NCI-H526 (cell line): ENCODE measurements around the gene TGFBR3.

ENCODE experiments used
- DNase-seq, 2 experiments: peaks; one replicate each; lab custom pipeline; 2025; lab: John Stamatoyannopoulos, UW

Gene TGFBR3

GRCh38 chr1:91733108-91733710 is 152.7 kb downstream of the TGFBR3 start:
- no peak for DNase-seq

- peak in 1 of 2 experiments; percentile 9 for DNase-seq
Observed at GRCh38 chr1:91732291-91733107, 153.5 kb downstream of the TGFBR3 start.

DNA sequence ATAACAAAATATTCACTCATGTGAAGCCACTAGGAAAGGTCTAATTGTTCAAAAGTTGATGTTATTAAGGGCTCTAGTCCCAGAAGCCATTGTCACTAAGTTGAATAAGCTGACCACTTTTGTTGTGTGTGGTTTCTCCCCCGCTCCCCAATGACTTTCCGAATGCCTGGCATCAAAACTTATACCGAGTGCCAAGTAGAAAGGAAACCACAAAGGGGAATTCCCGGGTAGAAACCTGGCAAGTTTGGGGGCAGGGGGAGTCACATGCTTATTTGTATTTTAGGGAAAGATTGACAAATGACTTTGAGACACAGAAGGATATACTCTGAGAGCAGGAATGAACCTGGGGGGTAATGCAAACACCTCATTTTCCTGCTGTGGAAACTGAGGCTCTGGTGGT is 154.1 kb downstream of the TGFBR3 start:
- no peak for DNase-seq

DNA sequence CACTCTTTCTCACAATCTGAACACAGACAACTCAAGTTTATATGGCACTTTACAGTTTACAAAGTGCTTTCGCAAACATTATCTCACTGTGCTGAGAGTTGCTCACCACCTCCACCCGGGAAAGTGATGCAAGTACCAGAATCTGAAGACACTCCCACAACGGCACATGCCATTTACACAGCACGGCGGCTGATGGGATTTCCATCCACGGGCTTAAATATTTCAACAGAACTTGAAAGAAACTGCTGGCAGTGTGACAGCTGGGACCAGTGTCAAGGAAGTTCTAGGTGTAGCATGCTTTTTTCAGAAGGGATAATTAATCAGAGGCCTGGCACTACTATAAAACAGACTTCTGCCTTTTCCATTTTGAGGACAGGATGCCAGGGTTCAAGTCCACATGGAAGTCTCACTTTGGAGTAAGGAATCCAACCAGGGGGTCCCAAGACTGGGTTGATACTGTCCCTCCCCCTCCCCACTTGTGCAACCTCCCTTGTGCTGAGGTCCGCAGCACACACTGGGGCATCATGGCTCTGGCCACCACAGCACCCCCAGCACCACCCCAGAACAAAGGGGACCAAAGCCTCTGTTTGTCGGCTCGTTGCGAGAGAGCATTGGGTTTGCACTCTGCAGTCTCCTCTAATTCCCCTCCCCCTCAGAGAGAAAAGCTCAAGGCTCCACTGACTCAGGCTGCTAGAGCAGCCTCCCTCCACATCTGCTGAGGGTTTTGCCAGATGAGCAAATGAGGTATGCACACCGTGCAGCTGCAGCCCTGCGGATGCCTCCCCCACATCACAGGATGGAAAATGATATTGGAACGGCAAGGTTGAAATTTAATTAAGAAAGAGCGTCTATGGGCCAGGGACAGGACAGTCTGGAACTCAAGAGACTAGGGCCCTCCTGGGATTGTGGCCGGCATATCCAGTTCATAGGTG is 154.9 kb downstream of the TGFBR3 start:
- no peak for DNase-seq

GRCh38 chr1:91729621-91730358 is 156.2 kb downstream of the TGFBR3 start:
- no peak for DNase-seq

DNA sequence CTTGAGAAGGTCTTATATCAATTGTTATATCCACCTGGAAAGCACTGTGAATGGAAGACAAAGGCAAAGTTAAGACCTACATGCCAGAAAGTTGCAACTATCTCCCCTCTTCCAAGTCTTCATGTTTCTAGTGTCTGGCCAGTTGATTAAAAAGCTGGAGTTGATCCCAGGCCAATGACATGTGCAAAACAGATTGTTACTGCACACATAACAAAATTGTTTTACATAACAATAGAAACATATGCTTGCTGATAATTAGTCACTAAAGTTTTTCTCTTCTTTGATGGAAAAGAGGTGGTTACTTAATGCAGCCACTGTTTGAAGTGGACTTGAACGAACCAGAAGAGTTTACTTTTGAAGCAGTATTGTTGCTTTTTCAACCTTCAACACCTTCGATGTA is 158.2 kb downstream of the TGFBR3 start:
- no peak for DNase-seq

GRCh38 chr1:91725989-91726721 is 159.8 kb downstream of the TGFBR3 start:
- no peak for DNase-seq

DNA sequence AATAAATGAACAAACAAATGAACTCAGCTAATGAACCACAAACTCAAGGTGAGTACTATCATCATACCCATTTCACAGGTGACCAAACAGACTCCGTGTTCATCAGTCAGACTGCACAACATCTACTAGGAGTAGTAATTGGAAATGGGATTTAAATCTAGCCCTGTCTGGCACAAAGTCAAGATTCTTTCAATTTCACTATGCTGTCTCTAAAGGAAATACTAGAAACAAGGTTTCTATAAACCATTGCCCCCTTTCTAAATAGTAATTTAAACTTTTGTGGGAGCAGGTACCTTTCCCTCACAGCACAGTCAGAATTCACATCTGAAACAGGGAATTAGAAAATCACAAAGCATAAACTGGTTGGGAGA is 160.3 kb downstream of the TGFBR3 start:
- DNase-seq, result no peak

GRCh38 chr1:91724644-91725043 is 161.3 kb downstream of the TGFBR3 start:
- DNase-seq, result no peak

DNA sequence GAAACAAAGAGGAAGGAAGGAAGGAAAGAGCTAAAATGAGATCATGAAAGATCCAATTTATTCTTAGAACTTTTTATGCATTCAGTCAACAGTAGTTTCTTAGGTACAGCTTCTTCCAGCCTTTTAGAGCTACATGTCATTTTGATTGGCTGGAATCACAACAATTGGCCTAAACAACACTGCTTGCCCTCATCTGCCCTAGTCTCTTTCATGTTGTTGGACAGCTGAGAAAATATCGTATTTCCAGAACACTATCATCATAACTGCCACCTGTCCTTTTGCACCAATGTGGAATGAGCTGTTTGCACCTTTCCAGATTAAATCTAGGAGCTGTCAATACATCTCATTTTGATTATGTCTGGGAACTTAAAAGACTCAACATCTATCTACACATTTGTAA is 161.7 kb downstream of the TGFBR3 start:
- DNase-seq, result no peak

GRCh38 chr1:91720044-91720443 is 165.9 kb downstream of the TGFBR3 start:
- no peak for DNase-seq

DNA sequence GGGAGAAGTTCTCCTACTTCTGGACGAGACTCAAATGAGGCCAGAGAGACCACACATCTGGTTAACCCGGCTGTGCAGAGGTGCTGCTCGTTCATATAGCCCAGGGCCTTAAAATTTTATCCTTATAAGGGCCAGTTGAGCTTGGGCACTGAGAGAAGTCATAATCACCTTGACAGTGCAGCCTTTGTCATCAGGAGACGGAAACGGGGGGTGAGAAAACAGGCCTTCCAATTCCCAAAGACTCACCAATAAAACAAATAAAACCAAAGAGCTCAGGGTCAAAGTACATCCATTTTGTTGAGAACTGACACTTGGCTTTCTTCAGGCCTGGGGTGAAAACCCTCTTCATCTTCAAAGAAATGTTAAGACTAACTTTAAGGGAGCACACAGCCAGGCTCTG is 167.1 kb downstream of the TGFBR3 start:
- no peak for DNase-seq

GRCh38 chr1:91718368-91718767 is 167.6 kb downstream of the TGFBR3 start:
- DNase-seq, result no peak

DNA sequence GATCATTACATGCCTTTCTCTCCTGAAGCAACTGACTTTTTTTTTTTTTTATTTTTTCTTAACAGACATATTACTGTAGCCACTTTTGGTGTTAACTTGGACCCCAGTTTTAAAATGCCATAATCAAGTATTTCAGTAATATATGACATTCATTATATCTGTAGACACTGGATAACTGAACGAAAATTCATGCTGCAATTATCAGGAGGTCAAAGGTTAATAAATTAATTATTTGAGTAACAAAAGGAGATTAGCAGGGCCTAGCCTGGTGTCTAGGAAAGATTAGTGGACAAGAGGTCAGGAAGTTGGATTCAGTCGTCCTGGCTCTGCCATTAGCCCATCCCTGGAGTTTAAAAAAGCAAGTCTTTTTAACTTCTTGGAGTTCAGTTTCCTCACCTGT is 168.1 kb downstream of the TGFBR3 start:
- no peak for DNase-seq

DNA sequence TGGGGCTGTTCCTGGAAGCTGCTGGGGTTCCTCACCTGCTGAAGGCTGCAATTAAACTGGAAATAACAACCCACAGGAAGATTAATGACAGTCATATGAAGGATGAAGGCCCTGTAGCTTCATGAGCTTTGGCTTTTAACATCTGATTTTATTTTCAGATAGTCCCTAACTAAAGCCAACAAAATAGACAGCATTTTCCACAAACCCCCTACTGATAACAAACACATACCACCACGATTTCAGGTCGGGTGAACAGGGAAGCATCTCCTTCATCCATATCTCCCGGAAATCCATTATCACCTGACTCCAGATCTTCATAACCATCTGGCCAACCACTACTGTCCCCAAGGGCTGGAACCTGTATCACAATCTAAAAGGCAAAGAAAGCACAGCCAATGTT is 169.6 kb downstream of the TGFBR3 start:
- DNase-seq, result no peak

GRCh38 chr1:91715416-91716000 is 170.4 kb downstream of the TGFBR3 start:
- DNase-seq, result no peak

DNA sequence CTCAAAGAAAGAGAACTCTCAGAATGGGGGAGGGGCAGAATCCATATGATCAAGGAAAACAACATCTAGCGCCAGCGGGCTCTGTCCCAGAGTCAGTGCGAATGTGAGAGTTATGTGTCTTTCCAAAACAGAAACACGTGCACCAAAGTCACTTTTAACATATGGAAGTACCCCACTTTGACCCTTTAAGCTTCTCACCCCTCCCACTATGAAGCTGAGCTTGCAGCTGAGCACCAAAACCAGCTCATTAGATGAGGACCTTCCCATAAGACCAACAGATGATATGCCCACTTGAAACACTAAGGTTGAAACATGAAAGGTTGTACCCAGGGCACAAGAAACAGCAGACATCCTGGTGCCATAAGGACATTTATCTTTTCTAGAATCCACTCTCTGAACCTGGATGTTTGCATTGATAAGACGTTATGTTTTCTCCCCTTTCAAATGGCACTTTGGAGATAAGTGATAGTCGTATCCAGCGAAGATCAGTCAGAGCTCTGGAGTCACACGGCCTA is 171.0 kb downstream of the TGFBR3 start:
- DNase-seq, result no peak

DNA sequence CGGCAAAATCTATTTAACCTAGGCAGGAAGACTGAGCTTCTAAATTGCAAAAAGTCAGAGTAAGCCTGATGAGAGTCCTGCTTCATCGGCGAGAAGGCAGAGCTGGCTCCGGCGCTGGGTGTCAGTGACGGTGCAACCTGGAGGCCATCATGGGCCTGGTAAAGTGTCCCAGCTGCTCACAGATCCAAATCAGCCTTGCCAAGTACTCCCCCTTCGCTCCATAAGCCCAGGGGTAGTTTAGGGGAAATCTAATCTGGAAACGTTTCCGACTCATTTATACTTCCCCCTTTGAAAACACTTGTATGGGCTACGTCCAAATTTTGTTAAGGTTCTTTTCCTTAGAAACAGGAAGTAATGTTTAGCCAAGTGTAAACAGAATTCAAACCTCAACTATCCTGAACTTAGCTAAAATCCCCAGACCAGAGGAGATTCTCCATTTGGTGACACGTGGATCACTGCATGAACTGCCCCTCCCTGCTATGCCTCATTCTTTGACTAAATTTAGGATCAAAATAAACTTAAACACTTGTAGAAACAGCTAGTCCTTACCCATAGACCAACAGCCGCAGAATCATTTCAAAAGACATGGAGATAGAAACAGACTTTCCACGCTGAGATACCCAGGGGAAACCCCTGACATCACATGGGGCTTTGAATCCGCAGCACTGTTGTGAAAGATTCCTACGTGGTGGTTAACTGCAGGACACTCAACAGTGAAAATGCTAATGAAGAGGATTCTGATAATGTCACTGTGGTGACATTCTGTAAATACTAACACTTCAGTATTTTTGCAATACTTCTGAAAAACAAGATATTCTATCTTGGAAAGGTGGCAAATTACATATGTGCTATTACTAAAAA is 172.7 kb downstream of the TGFBR3 start:
- peak in 1 of 2 experiments; percentile 50 for DNase-seq

- no peak for DNase-seq
Observed at GRCh38 chr1:91712393-91712792, 173.6 kb downstream of the TGFBR3 start.
